Lower leg skin (tissue), 4 donors: Measurements from ENCODE around the gene PAOX. TPM values are rescaled to one million over a fixed set of nuclear protein-coding genes. Genes with fewer than 3 reads are reported as not detected.

Source experiments
- DNase-seq, 2 donors: peaks; one replicate each; pipeline ENCODE4 v3.0.0-alpha.2; 2019; ENCODE audit warnings: low spot score in 2 of 2
- H3K4me3 ChIP-seq: fragments of 200-600 bp; sonication (generic); 2 replicates; pipeline ENCODE4 v1.5.1; 2017; ENCODE audit warnings: mild to moderate bottlenecking, low read depth; ENCODE audit not compliant: poor library complexity, severe bottlenecking
- POLR2A ChIP-seq, 2 donors: fragments of 450-650 bp; IDR thresholded peaks; one replicate each; pipeline ENCODE4 v1.6.1; 2016 to 2017; ENCODE audit warnings: antibody characterized with exemption in 2 of 2, mild to moderate bottlenecking in 1 of 2, moderate library complexity in 1 of 2
- WGBS, 2 donors: methylation state at CpG; one replicate each; pipeline ENCODE4 v1.1.5; 2018; 5-methylcytosine and 5-hydroxymethylcytosine counted together
- intact Hi-C: fragments of 100-400 bp; cut with DNase I; formaldehyde crosslinking; loops from one replicate; pipeline ENCODE4 v1.15.0; 2023; ENCODE audit warnings: low total_unique reads
- total RNA-seq, 4 donors: library from RNA; depleted of rRNA; stranded (reverse); fragments of >200 nt; gene quantifications; one replicate each; pipeline ENCODE4 v1.1.0, GENCODE V29; 2016
- TF ChIP-seq, protein P1 (sequence below), 3 donors: fragments of 450-650 bp; IDR thresholded peaks; one replicate each; pipeline ENCODE4 v1.5.1; 2016; ENCODE audit warnings: antibody characterized with exemption in 3 of 3, mild to moderate bottlenecking in 3 of 3, moderate library complexity in 2 of 3

Gene PAOX
- total RNA-seq, 4 donors from 2014 or later, result 8.1 to 21.8 (median 14.4) TPM

DNA sequence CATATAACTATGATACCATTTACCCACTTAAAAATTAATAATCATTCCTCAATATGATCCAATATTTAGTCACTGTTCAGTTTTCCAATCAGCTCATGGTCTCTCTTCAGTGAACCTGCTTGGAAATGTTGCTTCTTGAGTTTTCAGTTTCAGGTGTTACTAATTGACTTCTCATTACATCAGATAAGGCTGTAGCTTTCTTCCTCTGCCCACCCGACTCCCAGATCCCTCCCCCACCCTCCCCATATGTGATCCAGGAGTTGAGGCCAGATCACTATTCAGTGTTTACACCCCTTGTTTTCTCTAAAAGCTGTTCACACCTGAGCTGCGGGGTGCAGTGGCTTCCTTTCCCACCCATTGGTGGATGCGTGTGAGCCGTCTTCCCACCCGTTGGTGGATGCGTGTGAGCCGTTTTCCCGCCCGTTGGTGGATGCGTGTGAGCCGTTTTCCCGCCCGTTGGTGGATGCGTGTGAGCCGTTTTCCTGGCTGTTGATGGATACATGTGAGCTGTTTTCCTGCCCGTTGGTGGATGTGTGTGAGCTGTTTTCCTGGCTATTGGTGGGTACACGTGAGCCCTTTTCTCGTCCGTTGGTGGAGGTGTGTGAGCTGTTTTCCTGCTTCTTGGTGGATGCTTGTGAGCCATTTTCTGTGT is 11.7 kb downstream of the PAOX start:
- no peak for TF ChIP-seq POLR2A (IDR thresholded peaks at IDR 0.05)
- TF ChIP-seq, protein P1, sequence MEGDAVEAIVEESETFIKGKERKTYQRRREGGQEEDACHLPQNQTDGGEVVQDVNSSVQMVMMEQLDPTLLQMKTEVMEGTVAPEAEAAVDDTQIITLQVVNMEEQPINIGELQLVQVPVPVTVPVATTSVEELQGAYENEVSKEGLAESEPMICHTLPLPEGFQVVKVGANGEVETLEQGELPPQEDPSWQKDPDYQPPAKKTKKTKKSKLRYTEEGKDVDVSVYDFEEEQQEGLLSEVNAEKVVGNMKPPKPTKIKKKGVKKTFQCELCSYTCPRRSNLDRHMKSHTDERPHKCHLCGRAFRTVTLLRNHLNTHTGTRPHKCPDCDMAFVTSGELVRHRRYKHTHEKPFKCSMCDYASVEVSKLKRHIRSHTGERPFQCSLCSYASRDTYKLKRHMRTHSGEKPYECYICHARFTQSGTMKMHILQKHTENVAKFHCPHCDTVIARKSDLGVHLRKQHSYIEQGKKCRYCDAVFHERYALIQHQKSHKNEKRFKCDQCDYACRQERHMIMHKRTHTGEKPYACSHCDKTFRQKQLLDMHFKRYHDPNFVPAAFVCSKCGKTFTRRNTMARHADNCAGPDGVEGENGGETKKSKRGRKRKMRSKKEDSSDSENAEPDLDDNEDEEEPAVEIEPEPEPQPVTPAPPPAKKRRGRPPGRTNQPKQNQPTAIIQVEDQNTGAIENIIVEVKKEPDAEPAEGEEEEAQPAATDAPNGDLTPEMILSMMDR (IDR thresholded peaks at IDR 0.05), result no peak
- 85 to 91% methylated on average over 19 of the region's 19 CpGs for WGBS, 2 donors
- DNase-seq, result peak in 1 of 2 donors; percentile 65
- no peak overlapping the region for H3K4me3 ChIP-seq
- intact Hi-C loops, result no loop called here

DNA sequence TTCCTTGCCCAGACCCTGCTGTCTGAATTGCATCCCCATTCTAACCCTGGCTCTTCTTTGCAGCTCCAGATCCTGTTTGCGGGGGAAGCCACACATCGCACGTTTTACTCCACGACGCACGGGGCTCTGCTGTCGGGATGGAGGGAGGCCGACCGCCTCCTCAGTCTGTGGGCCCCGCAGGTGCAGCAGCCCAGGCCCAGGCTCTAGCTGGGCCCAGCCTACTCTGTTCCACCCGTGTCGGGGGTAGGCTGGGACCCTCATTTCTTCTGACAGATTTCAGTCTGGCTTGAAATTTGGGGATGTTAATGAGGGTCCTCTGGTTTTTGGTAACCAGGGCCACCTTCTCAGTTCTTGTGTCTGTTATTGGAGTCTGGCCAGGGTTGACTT is 12.2 kb downstream of the PAOX start:
- intact Hi-C loops, result no loop called here
- WGBS, 2 donors, result 92 to 96% methylated on average over 10 to 12 of the region's 12 CpGs

DNA sequence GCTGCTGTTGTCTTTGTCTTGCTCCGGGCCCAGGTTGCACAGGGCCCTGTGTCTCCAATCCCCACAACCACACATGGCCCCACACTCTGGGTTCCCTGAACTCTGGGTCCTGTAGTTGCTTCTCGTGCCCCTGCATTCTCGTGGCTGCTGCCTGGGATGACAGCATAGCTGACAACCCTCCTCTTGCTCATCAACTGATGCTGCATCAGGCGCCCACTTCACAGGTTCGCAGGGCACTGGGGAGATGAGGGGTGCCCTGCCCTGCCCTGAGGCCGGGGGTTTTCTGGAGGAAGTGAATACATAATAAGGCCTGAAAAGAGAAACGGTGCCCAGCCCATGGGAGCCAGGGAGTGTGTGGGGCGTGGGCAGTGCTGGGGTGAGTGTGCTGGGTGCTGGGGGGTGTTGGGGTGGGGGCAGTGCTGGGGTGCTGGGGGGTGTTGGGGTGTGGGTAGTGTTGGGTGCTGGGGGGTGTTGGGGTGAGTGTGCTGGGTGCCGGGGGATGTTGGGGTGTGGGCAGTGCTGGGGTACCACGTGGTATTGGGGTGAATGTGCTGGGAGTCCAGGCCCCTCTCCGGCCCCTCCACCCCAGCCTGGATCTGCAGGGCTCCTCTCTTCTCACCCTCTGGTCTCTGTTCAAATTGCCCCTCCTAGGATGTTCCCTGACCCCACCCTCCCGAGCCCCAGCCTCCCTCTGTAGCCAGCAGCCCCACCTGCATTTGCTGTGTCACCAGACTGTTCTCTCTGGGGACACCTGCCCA is 12.9 kb downstream of the PAOX start:
- H3K4me3 ChIP-seq, result no peak overlapping the region
- intact Hi-C loops, result no loop called here
- 72 to 78% methylated on average over 11 to 12 of the region's 12 CpGs for WGBS, 2 donors
- no peak for TF ChIP-seq POLR2A (IDR thresholded peaks at IDR 0.05)
- TF ChIP-seq, protein P1 (IDR thresholded peaks at IDR 0.05), result no peak
- peak in 1 of 2 donors; percentile 68 for DNase-seq

More for the DNA sequence above, 12.2 kb downstream of the PAOX start:
- TF ChIP-seq POLR2A (IDR thresholded peaks at IDR 0.05), result no peak
- TF ChIP-seq, protein P1 (IDR thresholded peaks at IDR 0.05), result no peak
- H3K4me3 ChIP-seq, result no peak overlapping the region
- DNase-seq, result peak in 1 of 2 donors; percentile 23

DNA sequence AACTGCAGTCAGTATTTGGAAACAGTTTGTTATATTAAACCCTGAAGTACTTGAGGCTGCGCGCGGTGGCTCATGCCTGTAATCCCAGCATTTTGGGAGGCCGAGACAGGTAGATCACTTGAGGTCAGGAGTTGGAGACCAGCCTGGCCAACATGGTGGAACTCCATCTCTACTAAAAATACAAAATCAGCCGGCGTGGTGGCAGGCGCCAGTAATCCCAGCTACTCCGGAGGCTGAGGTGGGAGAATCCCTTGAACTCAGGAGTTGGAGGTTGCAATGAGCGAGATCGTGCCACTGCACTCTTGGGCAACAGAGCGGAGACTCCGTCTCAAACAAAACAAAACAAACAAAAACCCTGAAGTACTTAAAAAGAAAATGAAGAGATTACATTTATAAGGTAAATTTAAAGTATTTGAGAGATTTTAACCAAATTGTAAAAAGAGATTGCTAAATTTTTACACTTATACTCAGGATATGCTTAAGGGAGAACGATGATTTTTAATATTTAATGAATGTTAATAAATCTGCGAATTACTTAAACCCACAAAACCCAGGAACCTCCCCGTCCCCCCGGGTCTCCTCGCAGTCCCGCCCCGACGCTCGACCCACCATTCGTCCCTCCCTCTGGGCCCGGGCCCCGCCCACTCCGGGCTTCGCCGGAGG is 14.5 kb downstream of the PAOX start:
- no peak for TF ChIP-seq POLR2A (IDR thresholded peaks at IDR 0.05)
- TF ChIP-seq, protein P1 (IDR thresholded peaks at IDR 0.05), result no peak
- no peak overlapping the region for H3K4me3 ChIP-seq
- peak in 1 of 2 donors; percentile 65 for DNase-seq
- 35 to 48% methylated on average over 20 to 27 of the region's 27 CpGs for WGBS, 2 donors
- intact Hi-C loops, result no loop called here

DNA sequence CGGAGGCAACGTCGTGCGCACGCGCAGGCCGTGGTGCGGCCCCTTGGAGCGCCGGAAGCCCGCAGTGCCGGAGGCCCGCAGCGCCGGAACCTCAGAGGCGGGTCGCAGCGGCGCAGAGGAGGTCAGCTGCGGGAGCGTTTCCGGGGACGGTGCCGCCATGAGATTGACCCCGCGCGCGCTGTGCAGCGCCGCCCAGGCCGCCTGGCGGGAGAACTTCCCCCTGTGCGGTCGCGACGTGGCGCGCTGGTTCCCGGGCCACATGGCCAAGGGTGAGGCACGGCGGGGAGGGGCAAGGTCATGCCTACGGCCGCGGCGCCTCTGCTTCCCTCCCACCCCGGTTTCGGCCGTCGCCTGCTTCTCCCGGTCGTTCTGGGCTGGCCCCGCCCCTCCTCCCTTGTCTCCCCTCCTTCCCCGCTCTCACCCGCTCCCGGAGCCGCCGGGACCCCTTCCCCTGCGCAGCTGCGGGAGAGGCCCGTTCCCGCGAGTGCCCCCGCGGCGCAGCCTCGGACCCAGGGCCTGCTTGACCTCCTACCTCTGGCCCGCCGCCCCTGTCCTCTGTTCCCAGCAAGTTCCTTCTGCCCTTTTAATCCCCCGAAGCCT is 15.1 kb downstream of the PAOX start, which contains the start of gene MTG1:
TSS of gene MTG1 (plus strand) at position 94 of the 600 bp plus-strand sequence. CDS start at position 158, 64 bp downstream.
- intact Hi-C loops, result no loop called here
- no peak for TF ChIP-seq POLR2A (IDR thresholded peaks at IDR 0.05)
- TF ChIP-seq, protein P1 (IDR thresholded peaks at IDR 0.05), result no peak
- 0% methylated on average over 20 to 39 of the region's 69 CpGs for WGBS, 2 donors
- H3K4me3 ChIP-seq, result peak within 1 kb of the TSS; percentile 88
- DNase-seq, result peak; percentile 84 to 98
